Measurements from ENCODE around the gene IGF1R.

The IGF1R gene

GRCh38 chr15:98863983-98864382, 215.6 kb downstream of the IGF1R start:
- Histone ChIP-seq H2AFZ (ENCODE audit: low read depth, low read length, severe bottlenecking) (no peak overlapping the region), H3K9me2 (replicated peaks; ENCODE audit: insufficient read depth, low read length) (no peaks in the 10 kb centered on the region), H3K27ac (ENCODE audit: low read depth, low read length) (no peak overlapping the region), H3K36me3 (ENCODE audit: low read length) (no peaks in the 10 kb centered on the region), H3F3A (ENCODE audit: insufficient read depth) (no peaks in the 10 kb centered on the region), H3K79me2 (ENCODE audit: insufficient read depth, low read length) (no peaks in the 10 kb centered on the region), H3K4me2 (ENCODE audit: low read depth, low read length, poor library complexity, severe bottlenecking) (no peak overlapping the region), H4K20me1 (ENCODE audit: low read depth, low read length) (no peaks in the 10 kb centered on the region; the same call in 1 of the 2 replicates), H3K4me3 (ENCODE audit: insufficient read depth, low read length, poor library complexity, severe bottlenecking) (no peak overlapping the region), H3K27me3 (ENCODE audit: low read length) (no peaks in the 10 kb centered on the region), H3K9me3 (ENCODE audit: insufficient read depth, low read length) (no peaks in the 10 kb centered on the region), H3K9ac (ENCODE audit: low read length) (no peak overlapping the region)
- TF ChIP-seq EZH2phosphoT487 (conservative IDR thresholded peaks at IDR 0.05; ENCODE audit: low read length) (no peak), CTCF (IDR thresholded peaks at IDR 0.05; ENCODE audit: insufficient read depth, low read length, poor library complexity, severe bottlenecking) (no peak)

GRCh38 chr15:98865397-98866339, 217.3 kb downstream of the IGF1R start:
- Histone ChIP-seq H3K4me3 (ENCODE audit: insufficient read depth, low read length, poor library complexity, severe bottlenecking) (peak overlapping the region; percentile 51), H3K9ac (ENCODE audit: low read length) (peak overlapping the region; percentile 34), H3K9me2 (replicated peaks; ENCODE audit: insufficient read depth, low read length) (no peaks in the 10 kb centered on the region), H3K27ac (ENCODE audit: low read depth, low read length) (no peak overlapping the region), H3K36me3 (ENCODE audit: low read length) (no peaks in the 10 kb centered on the region), H4K20me1 (ENCODE audit: low read depth, low read length) (no peaks in the 10 kb centered on the region; the same call in 1 of the 2 replicates), H3K4me2 (ENCODE audit: low read depth, low read length, poor library complexity, severe bottlenecking) (peak overlapping the region; percentile 66), H3K9me3 (ENCODE audit: insufficient read depth, low read length) (no peaks in the 10 kb centered on the region), H3K27me3 (ENCODE audit: low read length) (no peaks in the 10 kb centered on the region), H3F3A (ENCODE audit: insufficient read depth) (no peaks in the 10 kb centered on the region), H3K79me2 (ENCODE audit: insufficient read depth, low read length) (no peaks in the 10 kb centered on the region), H2AFZ (ENCODE audit: low read depth, low read length, severe bottlenecking) (peak overlapping the region; percentile 68)
- no peak for TF ChIP-seq EZH2phosphoT487 (conservative IDR thresholded peaks at IDR 0.05; ENCODE audit: low read length)
- no peak for TF ChIP-seq CTCF (IDR thresholded peaks at IDR 0.05; ENCODE audit: insufficient read depth, low read length, poor library complexity, severe bottlenecking)

GRCh38 chr15:98866511-98866910, 218.2 kb downstream of the IGF1R start:
- no peak for TF ChIP-seq EZH2phosphoT487 (conservative IDR thresholded peaks at IDR 0.05; ENCODE audit: low read length)
- TF ChIP-seq CTCF (IDR thresholded peaks at IDR 0.05; ENCODE audit: insufficient read depth, low read length, poor library complexity, severe bottlenecking) = no peak
- Histone ChIP-seq H4K20me1 (ENCODE audit: low read depth, low read length) (no peaks in the 10 kb centered on the region; the same call in 1 of the 2 replicates), H3K36me3 (ENCODE audit: low read length) (no peaks in the 10 kb centered on the region), H3K27ac (ENCODE audit: low read depth, low read length) (no peak overlapping the region), H2AFZ (ENCODE audit: low read depth, low read length, severe bottlenecking) (peak overlapping the region; percentile 68), H3F3A (ENCODE audit: insufficient read depth) (no peaks in the 10 kb centered on the region), H3K9me2 (replicated peaks; ENCODE audit: insufficient read depth, low read length) (no peaks in the 10 kb centered on the region), H3K27me3 (ENCODE audit: low read length) (no peaks in the 10 kb centered on the region), H3K9ac (ENCODE audit: low read length) (peak overlapping the region; percentile 34), H3K4me3 (ENCODE audit: insufficient read depth, low read length, poor library complexity, severe bottlenecking) (peak overlapping the region; percentile 51), H3K9me3 (ENCODE audit: insufficient read depth, low read length) (no peaks in the 10 kb centered on the region), H3K4me2 (ENCODE audit: low read depth, low read length, poor library complexity, severe bottlenecking) (peak overlapping the region; percentile 66), H3K79me2 (ENCODE audit: insufficient read depth, low read length) (no peaks in the 10 kb centered on the region)
